Right lobe of liver (tissue), 4 donors: ENCODE results near the gene CEP350.

Experiments
- CTCF ChIP-seq, 4 donors: fragments of 200-600 bp in 3 of 4; fragments of 450-650 bp in 1 of 4; IDR thresholded peaks; one replicate each; pipeline versions ENCODE4 v1.5.1 to v1.8.0; 2016 to 2022; ENCODE audit warnings: antibody characterized with exemption in 4 of 4, mild to moderate bottlenecking in 2 of 4
- POLR2A ChIP-seq: fragments of 450-650 bp; IDR thresholded peaks from one replicate; pipeline ENCODE4 v1.6.1; 2017; ENCODE audit warnings: antibody characterized with exemption, mild to moderate bottlenecking
- donor health status: DM: no; HTN: no; CAD: no.
- donor health status: DM: no; HTN: no; CAD: no.
- donor health status: DM: no; HTN: yes; CAD: no.

DNA sequence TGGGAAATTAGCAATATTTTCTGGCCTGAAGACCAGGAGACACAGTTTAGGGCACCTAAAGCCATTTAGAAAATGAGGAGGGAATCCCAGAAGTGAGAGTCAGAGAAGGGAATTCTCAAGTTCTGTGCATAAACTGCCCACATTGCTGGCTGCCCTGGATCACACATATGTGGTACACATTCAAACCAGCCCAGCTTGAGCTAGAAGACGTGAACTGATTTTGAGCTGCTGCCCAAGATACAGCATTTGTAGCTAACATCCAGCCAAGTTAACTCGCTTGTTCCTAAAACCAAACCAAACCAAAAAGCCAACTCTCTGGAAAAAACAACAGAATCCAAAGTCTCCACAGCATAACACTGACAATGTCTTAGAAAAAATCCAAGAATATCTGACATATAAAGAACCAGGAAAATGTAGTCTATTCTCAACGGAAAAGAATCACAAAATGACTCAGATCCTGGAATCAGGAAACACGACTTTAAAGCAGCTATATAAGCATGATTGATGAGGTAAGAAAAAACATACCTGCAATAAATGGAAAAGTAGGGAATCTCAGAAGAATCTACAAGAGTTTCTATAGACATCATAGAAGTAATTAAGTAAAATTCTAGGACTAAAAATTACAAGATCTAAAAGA, 181.8 kb downstream of the CEP350 start:
- TF ChIP-seq CTCF (IDR thresholded peaks at IDR 0.05) (no peak), POLR2A (no peak)
